HEK293T (cell line): ENCODE measurements around the gene ANXA9.

Experiments
- ARNT ChIP-seq: fragments of 450-650 bp; IDR thresholded peaks from 2 replicates; pipeline ENCODE4 v1.6.1; 2017; ENCODE audit warnings: mild to moderate bottlenecking
- BHLHE40 ChIP-seq: fragments of 450-650 bp; IDR thresholded peaks from 2 replicates; pipeline ENCODE4 v1.6.1; 2016; ENCODE audit warnings: mild to moderate bottlenecking, moderate library complexity, borderline replicate concordance
- ELF4 ChIP-seq: fragments of 450-650 bp; IDR thresholded peaks from 2 replicates; pipeline ENCODE4 v1.6.1; 2017; ENCODE audit warnings: antibody characterized with exemption
- FOXK2 ChIP-seq: fragments of 450-650 bp; IDR thresholded peaks from 2 replicates; pipeline ENCODE4 v1.6.1; 2016; ENCODE audit warnings: mild to moderate bottlenecking
- FOXM1 ChIP-seq: fragments of 450-650 bp; IDR thresholded peaks from 2 replicates; pipeline ENCODE4 v1.6.1; 2017; ENCODE audit warnings: mild to moderate bottlenecking, borderline replicate concordance
- HDGF ChIP-seq: fragments of 450-650 bp; IDR thresholded peaks from 2 replicates; pipeline ENCODE4 v1.6.1; 2017; ENCODE audit warnings: antibody characterized with exemption, borderline replicate concordance
- L3MBTL2 ChIP-seq: fragments of 450-650 bp; conservative IDR thresholded peaks from 2 replicates; pipeline ENCODE4 v1.6.1; 2016; ENCODE audit warnings: mild to moderate bottlenecking
- LEF1 ChIP-seq: fragments of 450-650 bp; IDR thresholded peaks from 2 replicates; pipeline ENCODE4 v1.6.1; 2017; ENCODE audit warnings: mild to moderate bottlenecking, borderline replicate concordance
- SP1 ChIP-seq: fragments of 450-650 bp; IDR thresholded peaks from 2 replicates; pipeline ENCODE4 v1.6.1; 2017
- SUZ12 ChIP-seq: fragments of 450-650 bp; IDR thresholded peaks from 2 replicates; pipeline ENCODE4 v1.6.1; 2016; ENCODE audit warnings: mild to moderate bottlenecking
- TARDBP ChIP-seq: fragments of 450-650 bp; IDR thresholded peaks from 2 replicates; pipeline ENCODE4 v1.6.1; 2016
- ZNF384 ChIP-seq: fragments of 450-650 bp; IDR thresholded peaks from 2 replicates; pipeline ENCODE4 v1.6.1; 2016
- TF ChIP-seq, protein P1 (sequence below): fragments of 450-650 bp; IDR thresholded peaks from 2 replicates; pipeline ENCODE4 v1.6.1; 2016

DNA sequence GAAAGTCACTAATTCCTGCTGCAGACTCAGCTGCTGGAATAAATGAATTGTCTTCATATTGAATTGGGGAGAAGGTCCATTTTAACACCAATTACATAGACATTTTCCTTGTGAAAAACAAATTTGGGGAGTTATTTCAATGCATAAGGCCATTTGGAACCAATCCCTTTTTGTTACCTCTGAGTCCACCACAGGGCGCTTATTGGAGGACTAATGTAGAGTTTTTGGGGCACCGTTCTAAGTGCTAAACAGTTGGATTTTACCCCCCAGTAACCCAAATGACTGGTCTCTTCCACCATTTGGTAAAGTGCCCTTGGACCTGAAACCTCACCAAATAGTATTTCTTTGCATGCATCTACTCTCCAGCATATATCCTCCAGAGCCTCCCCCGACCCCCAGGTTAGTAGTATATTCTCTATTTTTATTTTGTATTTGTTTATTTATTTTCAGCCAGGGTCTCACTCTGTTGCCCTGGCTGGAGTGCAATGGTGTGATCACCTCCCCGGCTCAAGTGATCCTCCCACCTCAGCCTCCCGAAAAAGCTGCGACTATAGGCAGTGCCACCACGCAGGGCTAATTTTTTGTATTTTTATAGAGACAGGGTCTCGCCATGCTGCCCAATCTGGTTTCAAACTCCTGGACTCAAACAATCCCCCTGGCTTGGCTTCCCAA is 27.7 kb downstream of the ANXA9 start:
- TF ChIP-seq ELF4, result no peak
- TF ChIP-seq SP1, result no peak
- TF ChIP-seq, protein P1, sequence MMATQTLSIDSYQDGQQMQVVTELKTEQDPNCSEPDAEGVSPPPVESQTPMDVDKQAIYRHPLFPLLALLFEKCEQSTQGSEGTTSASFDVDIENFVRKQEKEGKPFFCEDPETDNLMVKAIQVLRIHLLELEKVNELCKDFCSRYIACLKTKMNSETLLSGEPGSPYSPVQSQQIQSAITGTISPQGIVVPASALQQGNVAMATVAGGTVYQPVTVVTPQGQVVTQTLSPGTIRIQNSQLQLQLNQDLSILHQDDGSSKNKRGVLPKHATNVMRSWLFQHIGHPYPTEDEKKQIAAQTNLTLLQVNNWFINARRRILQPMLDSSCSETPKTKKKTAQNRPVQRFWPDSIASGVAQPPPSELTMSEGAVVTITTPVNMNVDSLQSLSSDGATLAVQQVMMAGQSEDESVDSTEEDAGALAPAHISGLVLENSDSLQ, result no peak
- no peak for TF ChIP-seq TARDBP
- TF ChIP-seq SUZ12, result no peak
- no peak for TF ChIP-seq FOXM1
- no peak for TF ChIP-seq L3MBTL2
- TF ChIP-seq ARNT, result no peak
- no peak for TF ChIP-seq FOXK2
- no peak for TF ChIP-seq LEF1
- TF ChIP-seq ZNF384, result no peak
- no peak for TF ChIP-seq BHLHE40
- no peak for TF ChIP-seq HDGF
